H1 (cell line): ENCODE measurements around the gene TTC13. TPM values are rescaled to one million over a fixed set of nuclear protein-coding genes. Genes with fewer than 3 reads are reported as not detected.

Experiments used
- CTCF ChIA-PET: fragments of 300-600 bp; sonication (Branson Sonifier 250); formaldehyde crosslinking; loops from one replicate; lab custom pipeline; 2021; ENCODE audit not compliant: partially characterized antibody; lab: Charles Lee
- POLR2A ChIA-PET: fragments of 300-600 bp; sonication (Branson Sonifier 250); formaldehyde crosslinking; loops from one replicate; lab custom pipeline; 2021; ENCODE audit warnings: inconsistent platforms; ENCODE audit not compliant: partially characterized antibody; lab: Charles Lee
- DNase-seq, 2 experiments: peaks; one replicate each; pipeline versions ENCODE4 v3.0.0 to v3.0.0-alpha.2; 2010 to 2022; ENCODE audit warnings: low spot score in 2 of 2, low read depth in 1 of 2, mixed read lengths in 1 of 2
- FAIRE-seq: peaks from 2 replicates; lab custom pipeline; 2011; peaks lifted over from hg19 to GRCh38; lab: Jason Lieb, UNC
- H2AFZ ChIP-seq: 2 replicates; pipeline ENCODE4 v1.8.1; 2012; ENCODE audit warnings: low read length, inconsistent platforms
- H2AK5ac ChIP-seq: 2 replicates; pipeline ENCODE4 v1.6.1; 2013; ENCODE audit warnings: low read depth, low read length
- H2BK120ac ChIP-seq: replicated peaks from 2 replicates; pipeline ENCODE3; 2013; ENCODE audit warnings: low read depth, low read length, inconsistent platforms
- H2BK12ac ChIP-seq: 2 replicates; pipeline ENCODE4 v1.6.1; 2013; ENCODE audit warnings: low read depth, low read length
- H2BK15ac ChIP-seq: 2 replicates; pipeline ENCODE4 v1.6.1; 2013; ENCODE audit warnings: low read length
- H2BK20ac ChIP-seq: 2 replicates; pipeline ENCODE4 v1.6.1; 2013; ENCODE audit warnings: low read length
- H2BK5ac ChIP-seq: 2 replicates; pipeline ENCODE4 v1.6.1; 2013; ENCODE audit warnings: low read depth, low read length
- H3K14ac ChIP-seq: 2 replicates; pipeline ENCODE4 v1.6.1; 2013; ENCODE audit warnings: inconsistent platforms; ENCODE audit not compliant: insufficient read length
- H3K18ac ChIP-seq: 2 replicates; pipeline ENCODE4 v1.6.1; 2013; ENCODE audit warnings: low read length; ENCODE audit errors: extremely low read depth
- H3K23ac ChIP-seq: 2 replicates; pipeline ENCODE4 v1.6.1; 2013; ENCODE audit warnings: inconsistent platforms; ENCODE audit not compliant: insufficient read length
- H3K23me2 ChIP-seq: 2 replicates; pipeline ENCODE4 v1.6.1; 2013; ENCODE audit warnings: low read depth, low read length
- H3K27ac ChIP-seq: 2 replicates; pipeline ENCODE4 v1.6.1; 2011; ENCODE audit warnings: low read depth, low read length, inconsistent platforms
- H3K27me3 ChIP-seq, 4 experiments: replicated peaks in 1 of 4; 1 replicate in 1 of 4; 2 replicates in 3 of 4; pipeline versions ENCODE4 v1.6.1 to v1.8.1; 2011 to 2013; ENCODE audit warnings: low read length in 3 of 4, mild to moderate bottlenecking in 3 of 4, inconsistent platforms in 2 of 4, mixed read lengths in 2 of 4, moderate library complexity in 1 of 4; ENCODE audit not compliant: control insufficient read depth in 3 of 4, insufficient read depth in 3 of 4; ENCODE audit errors: extremely low read depth in 1 of 4
- H3K36me3 ChIP-seq, 4 experiments: 2 replicates each; pipeline versions ENCODE4 v1.6.1 to v1.8.1; 2011 to 2013; ENCODE audit warnings: mild to moderate bottlenecking in 4 of 4, low read length in 3 of 4, moderate library complexity in 2 of 4, control low read depth in 1 of 4, inconsistent platforms in 1 of 4; ENCODE audit not compliant: insufficient read depth in 4 of 4, control insufficient read depth in 2 of 4
- H3K4ac ChIP-seq: replicated peaks from 2 replicates; pipeline ENCODE3; 2013; ENCODE audit warnings: low read length, low read depth, mixed read lengths, inconsistent platforms; ENCODE audit not compliant: insufficient read length
- H3K4me1 ChIP-seq, 4 experiments: replicated peaks in 1 of 4; 1 replicate in 1 of 4; 2 replicates in 3 of 4; pipeline versions ENCODE4 v1.6.1 to v1.8.1; 2011 to 2013; ENCODE audit warnings: low read length in 3 of 4, inconsistent platforms in 2 of 4, mixed read lengths in 1 of 4; ENCODE audit not compliant: insufficient read depth in 4 of 4, control insufficient read depth in 3 of 4
- H3K4me2 ChIP-seq, 2 experiments: 2 replicates each; pipeline versions ENCODE4 v1.6.1 to v1.8.1; 2011 to 2013; ENCODE audit warnings: low read depth in 2 of 2, low read length in 2 of 2, control low read depth in 1 of 2, inconsistent platforms in 1 of 2, mild to moderate bottlenecking in 1 of 2; ENCODE audit not compliant: insufficient read depth in 1 of 2
- H3K4me3 ChIP-seq, 4 experiments: fragments of 200-600, 300-600 bp in 1 of 4; sonication (generic), shearing (Covaris generic), sonication (Bioruptor Twin) in 1 of 4; 2 replicates each; pipeline versions ENCODE4 v1.5.1 to v1.8.1; 2011 to 2016; ENCODE audit warnings: low read length in 4 of 4, low read depth in 3 of 4, control low read depth in 2 of 4, inconsistent platforms in 2 of 4, mild to moderate bottlenecking in 2 of 4, mixed read lengths in 1 of 4, moderate library complexity in 1 of 4; ENCODE audit not compliant: insufficient read depth in 2 of 4; ENCODE audit errors: extremely low read depth in 1 of 4
- H3K56ac ChIP-seq: replicated peaks from 2 replicates; pipeline ENCODE3; 2013; ENCODE audit warnings: low read depth, mild to moderate bottlenecking, mixed read lengths, low read length, inconsistent platforms; ENCODE audit not compliant: insufficient read length
- H3K79me1 ChIP-seq: 2 replicates; pipeline ENCODE4 v1.6.1; 2013; ENCODE audit warnings: low read depth, low read length, control low read depth
- H3K79me2 ChIP-seq, 2 experiments: 2 replicates each; pipeline versions ENCODE4 v1.6.1 to v1.8.1; 2012 to 2013; ENCODE audit warnings: low read length in 2 of 2, mild to moderate bottlenecking in 2 of 2, inconsistent platforms in 1 of 2; ENCODE audit not compliant: insufficient read depth in 2 of 2, control insufficient read depth in 1 of 2
- H3K9ac ChIP-seq, 4 experiments: replicated peaks in 1 of 4; 1 replicate in 1 of 4; 2 replicates in 3 of 4; pipeline versions ENCODE4 v1.6.1 to v1.8.1; 2011 to 2013; ENCODE audit warnings: low read depth in 3 of 4, low read length in 3 of 4, control low read depth in 2 of 4, mild to moderate bottlenecking in 2 of 4, moderate library complexity in 2 of 4, inconsistent platforms in 1 of 4; ENCODE audit errors: extremely low read depth in 1 of 4
- H3K9me3 ChIP-seq, 2 experiments: 2 replicates each; pipeline versions ENCODE4 v1.6.1 to v1.8.1; 2012 to 2013; ENCODE audit warnings: mild to moderate bottlenecking in 2 of 2, moderate library complexity in 2 of 2, control low read depth in 1 of 2, inconsistent platforms in 1 of 2, low read depth in 1 of 2, low read length in 1 of 2, mixed read lengths in 1 of 2; ENCODE audit not compliant: insufficient read depth in 2 of 2
- H4K20me1 ChIP-seq, 2 experiments: replicated peaks in 1 of 2; 2 replicates each; pipeline versions ENCODE3 to v1.8.1; 2011 to 2013; ENCODE audit warnings: inconsistent platforms in 2 of 2, low read length in 2 of 2, mild to moderate bottlenecking in 1 of 2; ENCODE audit not compliant: insufficient read depth in 2 of 2, control insufficient read depth in 1 of 2
- H4K5ac ChIP-seq: 2 replicates; pipeline ENCODE4 v1.6.1; 2013; ENCODE audit warnings: low read length, low read depth, mixed read lengths, inconsistent platforms; ENCODE audit not compliant: insufficient read length
- H4K8ac ChIP-seq: 2 replicates; pipeline ENCODE4 v1.8.0; 2013; ENCODE audit warnings: mild to moderate bottlenecking, moderate library complexity, low read length, inconsistent platforms; ENCODE audit not compliant: insufficient read depth; ENCODE audit errors: extremely low read depth
- H4K91ac ChIP-seq: replicated peaks from 2 replicates; pipeline ENCODE3; 2013; ENCODE audit warnings: low read length, mixed read lengths, inconsistent platforms; ENCODE audit not compliant: insufficient read length
- ASH2L ChIP-seq: fragments of 200-600, 300-600 bp; sonication (generic); IDR thresholded peaks from one replicate; pipeline ENCODE4 v1.7.1; 2017; ENCODE audit warnings: low read length
- CBX5 ChIP-seq: fragments of 300-800, 300-1000 bp; sonication (generic); IDR thresholded peaks from 2 replicates; pipeline ENCODE4 v1.7.1; 2016; ENCODE audit warnings: antibody characterized with exemption, low read length, low read depth
- CEBPB ChIP-seq: IDR thresholded peaks from 2 replicates; pipeline ENCODE4 v1.6.1; 2012; ENCODE audit warnings: low read depth, low read length
- CHD1 ChIP-seq: IDR thresholded peaks from 2 replicates; pipeline ENCODE4 v1.6.1; 2012; ENCODE audit warnings: low read depth, low read length, improper control_type of control experiment
- CHD2 ChIP-seq: IDR thresholded peaks from 2 replicates; pipeline ENCODE4 v1.6.1; 2012; ENCODE audit warnings: low read length, improper control_type of control experiment
- FOSL1 ChIP-seq: IDR thresholded peaks from 2 replicates; pipeline ENCODE4 v1.6.1; 2011; ENCODE audit warnings: mild to moderate bottlenecking, low read depth, low read length, moderate library complexity; ENCODE audit not compliant: insufficient read depth
- GABPA ChIP-seq: IDR thresholded peaks from 2 replicates; pipeline ENCODE4 v1.6.1; 2011; ENCODE audit warnings: mild to moderate bottlenecking, low read length, moderate library complexity, borderline replicate concordance; ENCODE audit not compliant: insufficient read depth
- KDM1A ChIP-seq: fragments of 200-600, 300-600 bp; sonication (generic); IDR thresholded peaks from 2 replicates; pipeline ENCODE4 v1.7.1; 2016; ENCODE audit warnings: mild to moderate bottlenecking, low read length, borderline replicate concordance
- KDM4A ChIP-seq: IDR thresholded peaks from one replicate; pipeline ENCODE4 v1.7.1; 2012; ENCODE audit warnings: low read depth, mild to moderate bottlenecking, moderate library complexity, low read length, inconsistent platforms; ENCODE audit not compliant: severe bottlenecking
- POLR2A ChIP-seq, 2 experiments: IDR thresholded peaks; 1 replicate in 1 of 2; 2 replicates in 1 of 2; pipeline ENCODE4 v1.6.1; 2011; ENCODE audit warnings: low read depth in 2 of 2, low read length in 2 of 2, mild to moderate bottlenecking in 2 of 2; ENCODE audit errors: control extremely low read depth in 1 of 2
- SIX5 ChIP-seq: IDR thresholded peaks from 2 replicates; pipeline ENCODE4 v1.6.1; 2011; ENCODE audit warnings: mild to moderate bottlenecking, low read depth, low read length
- SP2 ChIP-seq: IDR thresholded peaks from 2 replicates; pipeline ENCODE4 v1.6.1; 2012; ENCODE audit warnings: mild to moderate bottlenecking, low read length, inconsistent platforms
- ZNF274 ChIP-seq: IDR thresholded peaks from 2 replicates; pipeline ENCODE4 v1.7.0; 2012; ENCODE audit warnings: low read length, borderline replicate concordance; ENCODE audit errors: extremely low read depth
- WGBS, 2 experiments: shearing (Covaris generic) in 1 of 2; methylation state at CpG; one replicate each; pipeline versions ENCODE4 v1.1.6 to v1.1.7; 2013 to 2015; ENCODE audit warnings: low lambda C conversion rate in 2 of 2, mixed read lengths in 2 of 2, inconsistent platforms in 1 of 2, low coverage in 1 of 2, missing lambda C conversion rate in 1 of 2; ENCODE audit not compliant: insufficient replicate concordance in 2 of 2, insufficient coverage in 1 of 2, insufficient read length in 1 of 2; ENCODE audit errors: extremely low coverage in 1 of 2, missing lambda C conversion rate in 1 of 2; 5-methylcytosine and 5-hydroxymethylcytosine counted together
- polyA plus RNA-seq, 7 experiments: library from polyadenylated mRNA; depleted of rRNA in 3 of 7; stranded (reverse) in 5 of 7; unstranded in 2 of 7; fragments of >200 nt in 5 of 7; fragments of 200-250 nt in 2 of 7; gene quantifications; 1 replicate in 5 of 7; 2 replicates in 1 of 7; 4 replicates in 1 of 7; pipeline versions ENCODE4 v1.2.1 to v1.2.3, GENCODE V29; 2011 to 2013; ENCODE audit warnings: missing spikeins in 2 of 7, mixed read lengths in 2 of 7
- total RNA-seq: library from RNA; stranded (reverse); fragmentation: NEBNext Ultra II Directional; extraction: Animal tissue kit (Norgen Biotek cat#: 25700); gene quantifications from 2 replicates; pipeline ENCODE4 v1.2.1, GENCODE V29; 2021

Gene TTC13
- total and polyA plus RNA-seq, 2 of the 8 experiments (the other 6 are each of a cell fraction or from before 2014, with no cell fraction given): 3.1 to 7.1 TPM

DNA sequence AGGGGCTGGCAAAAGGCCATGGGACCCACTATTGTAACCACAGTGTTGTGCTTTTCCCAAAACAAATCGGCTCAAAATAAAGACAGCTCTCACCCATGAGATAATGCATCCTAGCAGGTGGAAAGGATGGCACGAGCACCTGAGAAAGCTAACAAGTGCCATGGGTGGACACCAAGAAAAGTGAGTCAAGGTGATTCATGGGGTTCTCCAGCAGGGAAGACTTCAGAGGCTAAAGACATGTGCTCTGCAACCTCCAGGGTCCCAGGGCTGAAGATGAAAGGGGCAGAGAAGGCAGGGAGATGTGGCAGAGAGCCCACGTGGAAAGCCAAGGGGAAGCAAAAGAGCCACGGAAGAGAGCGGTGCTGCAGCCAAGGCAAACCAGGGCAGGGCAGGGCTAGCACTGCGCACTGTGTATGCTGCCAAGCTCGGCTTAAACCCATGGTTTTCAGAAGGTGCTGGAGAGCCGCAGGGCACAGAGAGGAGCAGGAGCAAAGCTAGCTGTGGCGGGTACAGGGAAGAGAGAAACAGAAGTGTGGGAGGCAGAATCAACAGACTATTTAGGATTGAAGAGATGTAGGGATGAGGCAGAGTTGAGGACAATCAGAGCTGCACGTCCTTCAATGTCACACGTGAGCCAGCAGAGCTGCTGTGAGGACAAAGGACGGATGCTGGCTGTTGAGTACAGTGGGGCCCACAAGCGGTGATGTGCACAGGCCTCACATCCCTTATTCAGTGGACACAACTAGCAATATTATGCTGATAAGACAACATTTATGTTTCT lies 68.5 kb downstream of the TTC13 start:
- H3K9ac ChIP-seq: no peak overlapping the region
- H3K14ac ChIP-seq: no peak overlapping the region
- H2BK20ac ChIP-seq: no peak overlapping the region
- no peak overlapping the region for H3K4me3 ChIP-seq
- TF ChIP-seq POLR2A (IDR thresholded peaks at IDR 0.05; ENCODE audit: control extremely low read depth in 1 of 2, low read depth in 2 of 2, low read length in 2 of 2): no peak
- no peak for TF ChIP-seq CBX5
- TF ChIP-seq KDM4A: no peak
- TF ChIP-seq KDM1A: no peak
- no peak for TF ChIP-seq CHD1
- TF ChIP-seq CHD2: no peak
- TF ChIP-seq FOSL1: no peak
- TF ChIP-seq ASH2L: no peak
- TF ChIP-seq SIX5: no peak
- no peak for TF ChIP-seq SP2
- no peak for TF ChIP-seq ZNF274
- no peak for TF ChIP-seq GABPA
- no peak for TF ChIP-seq CEBPB
- no peaks in the 10 kb centered on the region; a peak in 1 of 8 replicates for H3K36me3 ChIP-seq
- H3K4ac ChIP-seq: no peak overlapping the region
- no peak overlapping the region for H2BK12ac ChIP-seq
- 90% methylated on average over 13 of the region's 13 CpGs; no CpG with 5 or more reads in 1 of the 2 experiments for WGBS, 2 experiments
- H3K9me3 ChIP-seq: no peaks in the 10 kb centered on the region
- H2BK5ac ChIP-seq: no peak overlapping the region
- H3K79me1 ChIP-seq: no peaks in the 10 kb centered on the region
- no peaks in the 10 kb centered on the region; a peak in 1 of 7 replicates for H3K4me1 ChIP-seq
- no peak overlapping the region for H3K4me2 ChIP-seq
- no peak overlapping the region for H4K5ac ChIP-seq
- DNase-seq (no peak), FAIRE-seq (no peak)
- H4K91ac ChIP-seq: no peak overlapping the region
- H3K79me2 ChIP-seq: no peaks in the 10 kb centered on the region
- no peak overlapping the region for H4K8ac ChIP-seq
- H2BK120ac ChIP-seq: no peak overlapping the region
- no peaks in the 10 kb centered on the region for H3K23me2 ChIP-seq
- no peak overlapping the region for H2AK5ac ChIP-seq
- no peak overlapping the region for H3K27ac ChIP-seq
- H3K56ac ChIP-seq: no peak overlapping the region
- peaks cover 0 to 3% of the 10 kb centered on the region in 2 experiments for H4K20me1 ChIP-seq
- H3K23ac ChIP-seq: no peak overlapping the region
- CTCF ChIA-PET: no interaction called here
- POLR2A ChIA-PET: no interaction called here
- H3K27me3 ChIP-seq: no peaks in the 10 kb centered on the region
- H2AFZ ChIP-seq: no peak overlapping the region
- H3K18ac ChIP-seq: no peak overlapping the region
- H2BK15ac ChIP-seq: no peak overlapping the region
